Brain microvascular endothelial cell (primary cell): ENCODE results near the gene ARVCF.

Experiments used
- DNase-seq: peaks from one replicate; pipeline ENCODE4 v3.0.0-alpha.2; 2020
- H3K27ac ChIP-seq: fragments of 250-450 bp; sonication (Bioruptor Pico); 2 replicates; pipeline ENCODE4 v1.5.1; 2020; ENCODE audit warnings: mild to moderate bottlenecking, moderate library complexity
- H3K27me3 ChIP-seq: fragments of 250-450 bp; sonication (Bioruptor Pico); replicated peaks from 2 replicates; pipeline ENCODE4 v1.5.1; 2020; ENCODE audit warnings: mild to moderate bottlenecking
- H3K36me3 ChIP-seq: fragments of 250-450 bp; sonication (Bioruptor Pico); replicated peaks from 2 replicates; pipeline ENCODE4 v1.5.1; 2020; ENCODE audit warnings: mild to moderate bottlenecking
- H3K4me3 ChIP-seq: 2 replicates; pipeline ENCODE4 v1.5.1; 2011; ENCODE audit warnings: low read depth, mild to moderate bottlenecking, control low read depth, low read length, moderate library complexity
- in situ Hi-C: cut with HindIII; loops from 2 replicates; pipeline ENCODE4 v1.10.0; 2017; ENCODE audit warnings: low sequenced_read_pairs, low pct_ligation_motif_present
- TF ChIP-seq, protein P1 (sequence below): IDR thresholded peaks from 2 replicates; pipeline ENCODE4 v1.5.1; 2011; ENCODE audit warnings: low read depth, mild to moderate bottlenecking, moderate library complexity, low read length, control low read depth, inconsistent platforms; ENCODE audit errors: missing control alignments

ARVCF gene

DNA sequence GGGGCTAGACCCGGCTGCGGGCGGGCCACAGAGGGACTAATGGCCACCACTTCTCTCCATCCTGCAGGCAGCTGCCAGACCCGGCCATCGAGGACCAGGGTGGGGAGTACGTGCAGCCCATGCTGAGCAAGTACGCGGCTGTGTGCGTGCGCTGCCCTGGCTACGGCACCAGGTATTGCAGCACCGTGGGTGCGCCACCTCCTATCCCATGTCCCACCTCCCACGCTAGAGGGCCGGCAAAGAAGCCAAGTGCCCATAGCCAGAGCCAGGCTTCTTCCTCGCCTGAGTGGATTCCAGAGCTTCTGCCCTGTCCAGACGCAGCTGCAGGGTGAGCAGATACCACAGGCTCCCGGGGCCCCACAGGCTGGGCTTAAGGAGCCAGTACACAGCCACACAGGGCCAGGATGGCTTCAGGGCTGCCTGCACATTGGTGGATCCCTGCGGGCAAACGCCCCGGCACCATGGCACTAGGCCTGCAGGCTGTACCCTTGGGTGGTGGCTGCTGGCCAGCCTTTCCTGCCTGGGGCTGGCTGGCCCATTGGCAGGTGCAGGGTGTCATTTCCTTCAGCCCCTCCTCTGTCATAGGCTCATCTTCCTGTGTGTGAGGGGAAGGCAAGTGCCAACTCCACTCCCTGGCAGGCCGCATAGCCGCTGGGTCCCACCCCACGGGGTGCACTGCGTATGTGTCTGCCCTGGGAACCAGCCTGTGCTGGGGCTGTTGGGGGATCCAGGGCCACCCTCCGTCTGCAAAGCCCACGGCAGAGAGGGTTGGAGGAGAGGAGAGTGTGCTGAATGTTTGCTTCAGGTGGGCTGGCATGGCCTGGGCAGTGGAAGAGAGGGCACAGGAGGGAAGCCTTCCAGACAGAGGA lies 46.9 kb upstream of the ARVCF start:
- DNase-seq, result no peak

DNA sequence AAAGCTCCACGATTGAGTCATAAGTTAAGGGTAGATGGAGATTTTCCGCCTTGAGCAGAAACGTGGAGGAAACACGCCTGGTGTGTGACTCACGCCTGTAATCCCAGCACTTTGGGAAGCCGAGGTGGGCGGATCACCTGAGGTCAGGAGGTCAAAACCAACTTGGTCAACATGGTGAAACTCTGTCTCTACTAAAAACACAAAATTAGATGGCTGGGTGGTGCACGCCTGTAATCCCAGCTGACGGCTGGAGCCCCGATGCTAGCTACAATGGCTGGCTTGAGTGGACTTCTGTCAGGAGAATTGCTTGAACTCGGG lies 46.1 kb upstream of the ARVCF start:
- DNase-seq, result peak; percentile 29

More for the DNA sequence above, 46.9 kb upstream of the ARVCF start:
- no peaks in the 10 kb centered on the region for H3K27me3 ChIP-seq
- no peak overlapping the region for H3K4me3 ChIP-seq
- no peak overlapping the region for H3K27ac ChIP-seq
- TF ChIP-seq, protein P1, sequence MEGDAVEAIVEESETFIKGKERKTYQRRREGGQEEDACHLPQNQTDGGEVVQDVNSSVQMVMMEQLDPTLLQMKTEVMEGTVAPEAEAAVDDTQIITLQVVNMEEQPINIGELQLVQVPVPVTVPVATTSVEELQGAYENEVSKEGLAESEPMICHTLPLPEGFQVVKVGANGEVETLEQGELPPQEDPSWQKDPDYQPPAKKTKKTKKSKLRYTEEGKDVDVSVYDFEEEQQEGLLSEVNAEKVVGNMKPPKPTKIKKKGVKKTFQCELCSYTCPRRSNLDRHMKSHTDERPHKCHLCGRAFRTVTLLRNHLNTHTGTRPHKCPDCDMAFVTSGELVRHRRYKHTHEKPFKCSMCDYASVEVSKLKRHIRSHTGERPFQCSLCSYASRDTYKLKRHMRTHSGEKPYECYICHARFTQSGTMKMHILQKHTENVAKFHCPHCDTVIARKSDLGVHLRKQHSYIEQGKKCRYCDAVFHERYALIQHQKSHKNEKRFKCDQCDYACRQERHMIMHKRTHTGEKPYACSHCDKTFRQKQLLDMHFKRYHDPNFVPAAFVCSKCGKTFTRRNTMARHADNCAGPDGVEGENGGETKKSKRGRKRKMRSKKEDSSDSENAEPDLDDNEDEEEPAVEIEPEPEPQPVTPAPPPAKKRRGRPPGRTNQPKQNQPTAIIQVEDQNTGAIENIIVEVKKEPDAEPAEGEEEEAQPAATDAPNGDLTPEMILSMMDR, result no peak
- peaks cover 23% of the 10 kb centered on the region for H3K36me3 ChIP-seq
- in situ Hi-C loops, result no loop called here

DNA sequence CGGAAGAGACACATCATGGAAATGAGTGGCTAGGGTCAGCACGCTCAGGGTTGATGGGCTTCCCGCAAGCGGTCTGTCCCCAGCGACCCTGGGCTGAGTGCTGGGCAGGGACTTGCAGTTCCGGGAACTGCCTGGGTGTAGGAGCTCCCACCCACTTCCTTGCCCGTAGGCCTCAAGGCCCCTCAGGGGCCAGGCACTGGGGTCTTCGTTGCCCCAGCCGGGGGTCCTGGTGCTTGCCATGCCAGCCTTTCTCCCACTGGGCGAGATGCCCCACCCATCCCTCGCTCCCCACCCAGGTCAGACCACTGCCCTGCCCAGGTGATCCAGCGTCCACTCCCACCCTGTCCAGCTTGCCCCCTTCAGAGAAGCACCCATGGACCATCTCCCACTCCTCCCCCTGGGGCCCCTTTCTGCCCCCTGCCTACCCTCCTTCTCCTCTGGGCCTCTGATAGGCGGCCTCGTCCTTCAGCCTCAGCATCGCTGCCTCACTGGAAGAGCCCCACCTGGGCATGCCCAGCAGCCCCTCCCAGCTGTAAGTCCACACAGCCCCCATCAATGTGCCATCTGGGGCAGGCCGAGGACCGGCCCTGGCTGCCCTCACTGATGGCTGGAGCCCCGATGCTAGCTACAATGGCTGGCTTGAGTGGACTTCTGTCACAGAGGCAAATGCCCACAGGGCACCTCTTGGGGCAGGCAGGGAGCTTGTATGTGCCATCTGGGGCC lies 45.6 kb upstream of the ARVCF start:
- Histone ChIP-seq H3K27ac (no peak overlapping the region), H3K27me3 (no peaks in the 10 kb centered on the region), H3K36me3 (peaks cover 23% of the 10 kb centered on the region), H3K4me3 (no peak overlapping the region)
- TF ChIP-seq, protein P1, result no peak
- in situ Hi-C loops, result no loop called here
- no peak for DNase-seq

More for the DNA sequence above, 46.1 kb upstream of the ARVCF start:
- TF ChIP-seq, protein P1, result no peak
- peaks cover 23% of the 10 kb centered on the region for H3K36me3 ChIP-seq
- H3K27ac ChIP-seq, result no peak overlapping the region
- no peaks in the 10 kb centered on the region for H3K27me3 ChIP-seq
- in situ Hi-C loops, result no loop called here
- no peak overlapping the region for H3K4me3 ChIP-seq

DNA sequence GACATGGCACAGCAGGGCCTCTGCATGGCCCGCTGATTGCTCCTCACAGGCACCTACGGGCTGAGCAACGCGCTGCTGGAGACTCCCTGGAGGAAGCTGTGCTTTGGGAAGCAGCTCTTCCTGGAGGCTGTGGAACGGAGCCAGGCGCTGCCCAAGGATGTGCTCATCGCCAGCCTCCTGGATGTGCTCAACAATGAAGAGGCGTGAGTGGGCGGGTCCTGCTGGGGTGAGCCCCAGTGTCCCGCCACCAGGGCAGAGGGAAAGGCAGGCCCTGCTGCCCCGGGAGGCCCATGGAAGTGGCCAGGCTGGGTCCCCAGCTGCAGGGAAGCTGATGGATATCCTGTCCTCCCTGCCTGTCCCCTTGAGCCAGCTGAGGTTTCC lies 44.8 kb upstream of the ARVCF start:
- peaks cover 23% of the 10 kb centered on the region for H3K36me3 ChIP-seq
- H3K27ac ChIP-seq, result no peak overlapping the region
- DNase-seq, result no peak
- TF ChIP-seq, protein P1, result no peak
- no peaks in the 10 kb centered on the region for H3K27me3 ChIP-seq
- in situ Hi-C loops, result no loop called here
- H3K4me3 ChIP-seq, result no peak overlapping the region

DNA sequence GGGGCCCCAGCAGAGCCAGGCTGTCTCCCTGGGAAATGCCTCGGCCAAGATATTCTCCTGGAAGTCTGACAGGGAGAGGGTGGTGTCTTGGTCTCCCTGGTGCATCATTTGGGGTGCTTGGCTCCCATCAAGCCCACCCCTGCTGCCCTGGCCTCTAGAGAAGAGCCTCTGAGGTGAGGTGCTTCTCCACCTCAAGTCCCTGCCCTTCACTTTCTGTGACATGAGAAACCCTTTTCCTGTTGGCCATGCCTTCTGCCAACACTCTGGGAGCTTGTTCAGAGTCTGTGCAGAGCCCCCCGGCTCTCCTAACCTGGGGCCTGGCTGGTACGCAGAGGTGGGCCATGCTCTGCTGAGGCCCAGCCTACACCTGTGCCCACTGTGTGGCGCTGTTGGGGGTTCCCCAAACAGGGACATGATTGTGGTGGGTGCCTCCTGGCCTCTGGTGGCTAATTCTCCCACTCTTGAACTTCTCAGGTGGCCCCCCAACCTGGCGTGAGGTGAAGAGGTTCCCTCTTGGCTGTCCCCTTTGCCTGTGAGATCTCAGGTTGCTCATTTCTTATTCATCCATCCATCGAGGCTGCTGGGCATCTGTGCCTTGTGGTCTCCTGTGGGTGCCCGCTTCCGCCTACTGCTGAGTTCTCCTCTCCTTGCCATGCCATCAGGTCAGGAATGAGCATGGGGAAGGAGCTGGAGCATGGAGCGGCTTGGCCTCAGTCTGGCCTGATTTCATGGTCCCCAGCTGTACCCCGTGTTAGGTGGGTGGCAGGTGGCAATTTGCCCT lies 44.3 kb upstream of the ARVCF start:
- in situ Hi-C loops, result no loop called here
- no peak for DNase-seq
- H3K27ac ChIP-seq, result no peak overlapping the region
- no peak overlapping the region for H3K4me3 ChIP-seq
- TF ChIP-seq, protein P1, result peak; percentile 24
- H3K36me3 ChIP-seq, result peaks cover 23% of the 10 kb centered on the region
- H3K27me3 ChIP-seq, result no peaks in the 10 kb centered on the region
